PFSK-1 (cell line): ENCODE measurements around the gene SPAG5.

Experiments used
- FOXP2 ChIP-seq: optimal IDR thresholded peaks from 2 replicates; pipeline ENCODE3; 2011; ENCODE audit warnings: borderline replicate concordance, control low read depth, inconsistent platforms; ENCODE audit not compliant: insufficient read depth; ENCODE audit errors: extremely low read length, extremely low read depth
- POLR2AphosphoS5 ChIP-seq: IDR thresholded peaks from 2 replicates; pipeline ENCODE4 v1.6.1; 2012; ENCODE audit warnings: low read depth, mild to moderate bottlenecking, control low read depth, low read length, moderate library complexity
- SIN3A ChIP-seq: IDR thresholded peaks from 2 replicates; pipeline ENCODE4 v1.6.1; 2012; ENCODE audit warnings: mild to moderate bottlenecking, low read length, moderate library complexity, borderline replicate concordance; ENCODE audit not compliant: insufficient read depth
- TAF1 ChIP-seq: IDR thresholded peaks from 2 replicates; pipeline ENCODE4 v1.6.1; 2012; ENCODE audit warnings: low read length, control low read depth, borderline replicate concordance; ENCODE audit not compliant: insufficient read depth
- TF ChIP-seq, protein P1 (sequence below), 2 experiments: IDR thresholded peaks; 2 replicates each; pipeline versions ENCODE4 v1.6.1 to v1.8.0; 2011 to 2012; ENCODE audit warnings: low read depth in 2 of 2, low read length in 2 of 2, control low read depth in 1 of 2, inconsistent platforms in 1 of 2, mild to moderate bottlenecking in 1 of 2, moderate library complexity in 1 of 2; ENCODE audit not compliant: insufficient read depth in 1 of 2

Gene SPAG5

DNA sequence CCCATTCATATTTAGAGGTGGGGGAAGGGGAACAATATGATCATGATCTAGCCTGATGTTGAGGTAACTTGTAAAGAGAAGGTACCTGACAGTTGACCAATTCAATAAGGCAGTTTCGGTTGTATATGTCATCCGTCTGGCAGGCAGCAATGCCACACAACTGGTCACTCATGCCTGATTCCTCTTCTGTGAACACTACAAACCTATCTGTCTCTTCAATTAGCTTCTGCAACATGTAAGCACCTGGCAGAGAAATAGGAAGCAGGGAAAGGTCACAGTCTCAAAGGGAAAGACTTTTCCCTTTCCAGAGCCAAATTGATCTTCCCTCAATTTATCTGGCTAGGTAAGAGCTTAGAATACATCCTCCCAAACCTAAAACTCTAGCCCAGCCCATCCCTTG is 25.3 kb upstream of the SPAG5 start:
- TF ChIP-seq POLR2AphosphoS5 (no peak), SIN3A (no peak), FOXP2 (no peak), TAF1 (no peak)
- TF ChIP-seq, protein P1, sequence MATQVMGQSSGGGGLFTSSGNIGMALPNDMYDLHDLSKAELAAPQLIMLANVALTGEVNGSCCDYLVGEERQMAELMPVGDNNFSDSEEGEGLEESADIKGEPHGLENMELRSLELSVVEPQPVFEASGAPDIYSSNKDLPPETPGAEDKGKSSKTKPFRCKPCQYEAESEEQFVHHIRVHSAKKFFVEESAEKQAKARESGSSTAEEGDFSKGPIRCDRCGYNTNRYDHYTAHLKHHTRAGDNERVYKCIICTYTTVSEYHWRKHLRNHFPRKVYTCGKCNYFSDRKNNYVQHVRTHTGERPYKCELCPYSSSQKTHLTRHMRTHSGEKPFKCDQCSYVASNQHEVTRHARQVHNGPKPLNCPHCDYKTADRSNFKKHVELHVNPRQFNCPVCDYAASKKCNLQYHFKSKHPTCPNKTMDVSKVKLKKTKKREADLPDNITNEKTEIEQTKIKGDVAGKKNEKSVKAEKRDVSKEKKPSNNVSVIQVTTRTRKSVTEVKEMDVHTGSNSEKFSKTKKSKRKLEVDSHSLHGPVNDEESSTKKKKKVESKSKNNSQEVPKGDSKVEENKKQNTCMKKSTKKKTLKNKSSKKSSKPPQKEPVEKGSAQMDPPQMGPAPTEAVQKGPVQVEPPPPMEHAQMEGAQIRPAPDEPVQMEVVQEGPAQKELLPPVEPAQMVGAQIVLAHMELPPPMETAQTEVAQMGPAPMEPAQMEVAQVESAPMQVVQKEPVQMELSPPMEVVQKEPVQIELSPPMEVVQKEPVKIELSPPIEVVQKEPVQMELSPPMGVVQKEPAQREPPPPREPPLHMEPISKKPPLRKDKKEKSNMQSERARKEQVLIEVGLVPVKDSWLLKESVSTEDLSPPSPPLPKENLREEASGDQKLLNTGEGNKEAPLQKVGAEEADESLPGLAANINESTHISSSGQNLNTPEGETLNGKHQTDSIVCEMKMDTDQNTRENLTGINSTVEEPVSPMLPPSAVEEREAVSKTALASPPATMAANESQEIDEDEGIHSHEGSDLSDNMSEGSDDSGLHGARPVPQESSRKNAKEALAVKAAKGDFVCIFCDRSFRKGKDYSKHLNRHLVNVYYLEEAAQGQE (IDR thresholded peaks at IDR 0.05; ENCODE audit: insufficient read depth in 1 of 2, low read depth in 2 of 2, low read length in 2 of 2) = no peak

DNA sequence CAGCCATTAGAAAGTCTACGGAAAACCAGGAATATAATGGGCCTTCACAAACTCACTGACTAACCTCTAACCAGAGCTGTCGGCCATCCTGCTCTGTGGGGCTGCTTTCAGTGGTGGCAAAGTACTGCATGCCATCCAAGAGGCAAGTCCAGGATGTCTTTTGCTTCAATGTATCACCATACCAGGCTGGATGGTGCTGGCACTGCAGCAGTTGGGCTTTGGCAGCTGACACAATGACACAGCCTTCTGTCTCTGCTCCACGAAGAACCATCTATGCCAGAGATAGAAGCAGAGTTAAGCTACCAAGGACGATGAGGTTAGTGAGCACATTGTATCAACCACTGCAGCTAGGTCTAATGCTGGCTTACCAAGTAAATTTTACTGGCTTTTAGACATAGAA is 24.9 kb upstream of the SPAG5 start:
- TF ChIP-seq SIN3A (no peak), POLR2AphosphoS5 (no peak), TAF1 (no peak), FOXP2 (no peak)
- TF ChIP-seq, protein P1 (IDR thresholded peaks at IDR 0.05; ENCODE audit: insufficient read depth in 1 of 2, low read depth in 2 of 2, low read length in 2 of 2) = no peak

DNA sequence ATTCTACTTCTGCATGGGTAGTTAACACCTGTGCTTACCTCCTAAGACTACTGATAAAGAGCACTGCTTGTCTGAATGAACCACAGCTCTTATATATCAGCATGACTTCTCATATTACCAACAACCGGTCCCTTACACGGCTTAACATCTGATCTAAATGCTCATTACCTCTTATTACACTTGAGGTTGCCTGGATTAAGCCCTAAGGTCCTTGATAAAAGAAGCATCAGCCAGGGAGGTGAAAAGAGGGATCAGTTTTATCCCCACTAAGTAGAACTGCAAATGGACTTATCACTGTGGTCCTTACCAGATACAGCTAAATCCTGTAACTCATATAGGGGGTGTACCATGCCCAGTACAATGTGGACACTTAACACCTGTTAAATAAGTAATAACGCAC is 23.4 kb upstream of the SPAG5 start:
- TF ChIP-seq, protein P1 (IDR thresholded peaks at IDR 0.05; ENCODE audit: insufficient read depth in 1 of 2, low read depth in 2 of 2, low read length in 2 of 2) = no peak
- TF ChIP-seq POLR2AphosphoS5 = no peak
- no peak for TF ChIP-seq TAF1

DNA sequence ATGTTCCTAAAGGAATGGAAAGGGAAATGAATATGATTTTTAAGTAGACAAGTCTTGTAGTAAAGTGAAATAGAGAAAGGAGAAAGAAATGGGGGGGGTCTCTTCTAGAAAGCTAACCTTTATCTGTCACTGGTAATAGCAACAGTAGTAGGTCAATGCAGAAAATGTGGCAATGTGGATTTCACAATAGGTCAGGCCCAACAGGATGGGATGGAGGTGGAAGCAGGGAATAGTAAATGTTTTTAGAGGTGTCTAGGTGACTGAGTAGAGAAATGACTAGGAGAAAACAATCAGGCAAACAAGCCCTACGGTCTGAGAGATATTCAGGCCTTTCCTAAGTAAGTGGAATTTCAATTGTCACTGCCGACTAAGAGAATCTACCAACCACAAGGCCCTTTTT is 21.2 kb upstream of the SPAG5 start:
- no peak for TF ChIP-seq POLR2AphosphoS5
- TF ChIP-seq TAF1 = no peak
- TF ChIP-seq SIN3A = no peak
- TF ChIP-seq, protein P1 (IDR thresholded peaks at IDR 0.05; ENCODE audit: insufficient read depth in 1 of 2, low read depth in 2 of 2, low read length in 2 of 2) = no peak
- no peak for TF ChIP-seq FOXP2

DNA sequence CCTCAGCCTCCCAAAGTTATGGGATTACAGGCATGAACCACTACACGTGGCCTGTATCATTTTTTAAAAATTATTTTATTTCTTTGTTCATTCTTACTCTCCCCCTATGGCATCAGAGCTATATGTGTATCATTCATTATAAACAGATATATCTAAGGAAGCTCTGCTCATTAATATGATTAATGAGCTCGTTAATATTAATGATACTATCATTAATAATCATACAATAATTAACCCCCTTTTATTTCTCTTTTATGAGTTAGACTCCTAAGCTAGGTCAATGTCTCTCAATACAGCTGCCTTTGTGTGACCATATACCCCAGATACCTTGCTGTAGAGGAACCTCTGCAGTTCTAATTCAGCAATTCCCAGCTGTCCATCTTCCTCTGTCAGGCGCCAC is 19.6 kb upstream of the SPAG5 start:
- no peak for TF ChIP-seq FOXP2

DNA sequence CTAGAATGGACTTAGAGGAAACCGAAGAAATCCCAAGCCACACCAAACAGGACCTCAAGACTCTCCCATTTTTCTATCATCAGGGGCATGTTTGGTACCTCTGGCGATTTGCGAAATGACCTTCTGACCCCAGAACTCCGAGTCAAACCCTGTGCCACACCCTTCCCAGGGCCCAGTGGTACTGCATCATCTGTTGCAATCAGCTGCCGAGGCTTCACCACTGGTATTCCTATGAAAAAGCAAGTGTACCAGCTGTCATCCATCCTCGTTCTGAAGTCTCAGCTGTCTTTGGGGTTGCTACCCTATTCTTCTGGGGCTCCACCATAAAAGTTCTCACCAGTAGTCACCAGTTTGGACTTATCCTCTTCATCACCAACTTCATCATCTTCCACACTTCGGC is 17.5 kb upstream of the SPAG5 start:
- no peak for TF ChIP-seq SIN3A
- TF ChIP-seq, protein P1 (IDR thresholded peaks at IDR 0.05; ENCODE audit: insufficient read depth in 1 of 2, low read depth in 2 of 2, low read length in 2 of 2) = no peak
- TF ChIP-seq TAF1 = no peak
- TF ChIP-seq POLR2AphosphoS5 = no peak
- no peak for TF ChIP-seq FOXP2
